Stimulated activated CD8-positive, alpha-beta memory T cell treated with anti-CD3 and anti-CD28 coated beads, Interleukin-12 subunit alpha, Interleukin-12 subunit beta, amount 100 ng/mL, for 24 hours (primary cell): ENCODE results near the gene CRIP3.
"Not testable (repeated sequence)": the region's sequence is repeated elsewhere in the genome, so short reads cannot be mapped to it uniquely, and the experiment has no call there.

ENCODE experiments used
- DNase-seq: peaks from one replicate; pipeline ENCODE4 v3.0.0-alpha.2; 2020; ENCODE audit errors: extremely low read depth

CRIP3 gene

GRCh38 chr6:43306086-43306485 is 2.5 kb downstream of the CRIP3 start:
- DNase-seq, result no peak

- no peak for DNase-seq
Measured at GRCh38 chr6:43304882-43305281, 3.7 kb downstream of the CRIP3 start.

GRCh38 chr6:43304361-43304760 is 4.3 kb downstream of the CRIP3 start:
- DNase-seq, result no peak

GRCh38 chr6:43303751-43304331 is 4.8 kb downstream of the CRIP3 start:
- DNase-seq, result no peak

- DNase-seq, result not testable (repeated sequence)
Measured at GRCh38 chr6:43303006-43303405, 5.6 kb downstream of the CRIP3 start.

- no peak for DNase-seq
Measured at GRCh38 chr6:43302126-43302525, 6.5 kb downstream of the CRIP3 start.

GRCh38 chr6:43301081-43301870 is 7.3 kb downstream of the CRIP3 start:
- DNase-seq, result no peak

GRCh38 chr6:43299338-43300293 is 9.0 kb downstream of the CRIP3 start:
- no peak for DNase-seq

GRCh38 chr6:43298565-43299337 is 9.9 kb downstream of the CRIP3 start:
- DNase-seq, result no peak

GRCh38 chr6:43297644-43298564 is 10.7 kb downstream of the CRIP3 start, which contains the start of gene SLC22A7:
Gene SLC22A7, plus strand, starts transcription at chr6:43298260. Its CDS starts 99 bp downstream, at chr6:43298359.
- no peak for DNase-seq

- no peak for DNase-seq
Measured at GRCh38 chr6:43296780-43297497, 11.7 kb downstream of the CRIP3 start.

- DNase-seq, result no peak
Measured at GRCh38 chr6:43295456-43295855, 13.2 kb downstream of the CRIP3 start.

GRCh38 chr6:43294536-43294935 is 14.1 kb downstream of the CRIP3 start:
- DNase-seq, result no peak

- DNase-seq, result no peak
Measured at GRCh38 chr6:43293698-43294097, 14.9 kb downstream of the CRIP3 start.

- DNase-seq, result no peak
Measured at GRCh38 chr6:43292763-43293318, 15.8 kb downstream of the CRIP3 start.

GRCh38 chr6:43292341-43292740 is 16.3 kb downstream of the CRIP3 start:
- no peak for DNase-seq

- DNase-seq, result no peak
Measured at GRCh38 chr6:43291708-43292107, 16.9 kb downstream of the CRIP3 start.

GRCh38 chr6:43290905-43291355 is 17.7 kb downstream of the CRIP3 start:
- DNase-seq, result no peak

- no peak for DNase-seq
Measured at GRCh38 chr6:43290339-43290904, 18.2 kb downstream of the CRIP3 start.
